Endothelial cell of umbilical vein (primary cell): Measurements from ENCODE around the gene MYH15. TPM values are rescaled to one million over a fixed set of nuclear protein-coding genes. Genes with fewer than 3 reads are reported as not detected.

Source experiments
- BruUV-seq: library from RNA; stranded (reverse); fragments of 400-500 nt; replicated peaks from 2 replicates; lab custom pipeline; 2021; lab: Mats Ljungman, UMichigan
- CTCF ChIA-PET: fragments of 300-600, 350-600 bp; sonication (Branson Sonifier 250); formaldehyde crosslinking; loops from one replicate; lab custom pipeline; 2021; ENCODE audit warnings: antibody characterized with exemption, inconsistent platforms; lab: Charles Lee
- POLR2A ChIA-PET: fragments of 300-600, 350-600 bp; sonication (Branson Sonifier 250); formaldehyde crosslinking; loops from one replicate; lab custom pipeline; 2021; ENCODE audit warnings: antibody characterized with exemption, inconsistent platforms; lab: Charles Lee
- DNase-seq: peaks from one replicate; pipeline ENCODE4 v3.0.0-alpha.2; 2011; ENCODE audit warnings: low read depth, low spot score
- FAIRE-seq: peaks from 2 replicates; lab custom pipeline; 2011; peaks lifted over from hg19 to GRCh38; lab: Jason Lieb, UNC
- H2AFZ ChIP-seq: 2 replicates; pipeline ENCODE4 v1.6.0; 2012; ENCODE audit warnings: low read depth, low read length, control low read depth, inconsistent platforms
- H3K27ac ChIP-seq: 2 replicates; pipeline ENCODE4 v1.5.1; 2011; ENCODE audit warnings: low read depth, mild to moderate bottlenecking, control low read depth, low read length, moderate library complexity; ENCODE audit not compliant: insufficient read depth
- H3K27me3 ChIP-seq, 2 experiments: 2 replicates each; pipeline versions ENCODE4 v1.6.0 to v1.6.1; 2011; ENCODE audit warnings: low read length in 2 of 2, mixed read lengths in 1 of 2; ENCODE audit not compliant: control insufficient read depth in 2 of 2, insufficient read depth in 2 of 2
- H3K36me3 ChIP-seq, 2 experiments: 2 replicates in 1 of 2; 3 replicates in 1 of 2; pipeline ENCODE4 v1.5.1; 2011; ENCODE audit warnings: low read length in 2 of 2, mild to moderate bottlenecking in 1 of 2, moderate library complexity in 1 of 2; ENCODE audit not compliant: control insufficient read depth in 2 of 2, insufficient read depth in 2 of 2; ENCODE audit errors: extremely low read depth in 1 of 2
- H3K4me1 ChIP-seq: 3 replicates; pipeline ENCODE4 v1.5.1; 2011; ENCODE audit warnings: mild to moderate bottlenecking, low read length; ENCODE audit not compliant: control insufficient read depth, insufficient read depth; ENCODE audit errors: extremely low read depth
- H3K4me2 ChIP-seq: 2 replicates; pipeline ENCODE4 v1.6.1; 2011; ENCODE audit warnings: low read length, control low read depth, mixed read lengths; ENCODE audit not compliant: insufficient read depth
- H3K4me3 ChIP-seq, 3 experiments: fragments of 200-600 bp in 1 of 3; sonication (generic), shearing (Covaris generic) in 1 of 3; replicated peaks in 1 of 3; 2 replicates each; pipeline ENCODE4 v1.5.1; 2011 to 2016; ENCODE audit warnings: control low read depth in 3 of 3, low read length in 3 of 3, mild to moderate bottlenecking in 2 of 3, inconsistent platforms in 1 of 3, low read depth in 1 of 3, moderate library complexity in 1 of 3; ENCODE audit not compliant: insufficient read depth in 1 of 3
- H3K79me2 ChIP-seq: 2 replicates; pipeline ENCODE4 v1.6.0; 2012; ENCODE audit warnings: low read length, inconsistent platforms; ENCODE audit not compliant: control insufficient read depth, insufficient read depth
- H3K9ac ChIP-seq: replicated peaks from 2 replicates; pipeline ENCODE3; 2011; ENCODE audit warnings: low read length, control low read depth; ENCODE audit not compliant: insufficient read depth; ENCODE audit errors: extremely low read depth
- H3K9me1 ChIP-seq: replicated peaks from 3 replicates; pipeline ENCODE4 v1.6.0; 2011; ENCODE audit warnings: mild to moderate bottlenecking, low read length; ENCODE audit not compliant: control insufficient read depth, insufficient read depth; ENCODE audit errors: extremely low read depth
- H3K9me3 ChIP-seq: replicated peaks from 2 replicates; pipeline ENCODE4 v1.5.1; 2012; ENCODE audit warnings: low read length, inconsistent platforms; ENCODE audit not compliant: control insufficient read depth, insufficient read depth
- H4K20me1 ChIP-seq: replicated peaks from 2 replicates; pipeline ENCODE3; 2011; ENCODE audit warnings: mild to moderate bottlenecking, low read length; ENCODE audit not compliant: control insufficient read depth, insufficient read depth; ENCODE audit errors: extremely low read depth
- CTCF ChIP-seq, 2 donors: IDR thresholded peaks; 1 replicate in 1 of 2; 2 replicates in 1 of 2; pipeline ENCODE4 v1.5.1; 2011; ENCODE audit warnings: low read length in 2 of 2, mild to moderate bottlenecking in 2 of 2, moderate library complexity in 2 of 2, control low read depth in 1 of 2, inconsistent platforms in 1 of 2, low read depth in 1 of 2; ENCODE audit not compliant: insufficient read depth in 1 of 2; ENCODE audit errors: extremely low read depth in 1 of 2
- EZH2 ChIP-seq: IDR thresholded peaks from 2 replicates; pipeline ENCODE4 v1.6.1; 2012; ENCODE audit warnings: borderline replicate concordance, low read depth, mild to moderate bottlenecking, moderate library complexity, low read length, inconsistent platforms; ENCODE audit not compliant: severe bottlenecking
- FOS ChIP-seq: IDR thresholded peaks from 2 replicates; pipeline ENCODE4 v1.6.1; 2011; ENCODE audit warnings: mild to moderate bottlenecking, low read length, moderate library complexity, borderline replicate concordance; ENCODE audit not compliant: insufficient read depth
- GATA2 ChIP-seq: IDR thresholded peaks from 2 replicates; pipeline ENCODE4 v1.7.0; 2011; ENCODE audit warnings: low read depth, mild to moderate bottlenecking, moderate library complexity, mixed read lengths, low read length; ENCODE audit not compliant: insufficient read length, insufficient read depth
- JUN ChIP-seq: IDR thresholded peaks from 2 replicates; pipeline ENCODE4 v1.6.1; 2011; ENCODE audit warnings: borderline replicate concordance, low read depth; ENCODE audit not compliant: insufficient read length, insufficient read depth
- MYC ChIP-seq: IDR thresholded peaks from one replicate; pipeline ENCODE4 v1.6.1; 2011; ENCODE audit warnings: mild to moderate bottlenecking, low read depth, low read length
- POLR2A ChIP-seq: IDR thresholded peaks from 2 replicates; pipeline ENCODE4 v1.6.1; 2012; ENCODE audit warnings: low read depth, mild to moderate bottlenecking, control low read depth, low read length
- POLR2AphosphoS5 ChIP-seq: IDR thresholded peaks from 2 replicates; pipeline ENCODE4 v1.6.1; 2012; ENCODE audit warnings: low read depth, mild to moderate bottlenecking, control low read depth, low read length, moderate library complexity; ENCODE audit not compliant: insufficient read depth
- dilution Hi-C: fragments of 300-500 bp; cut with MboI; formaldehyde crosslinking; loops from one replicate; pipeline ENCODE4 v1.15.0; 2019; ENCODE audit warnings: low sequenced_read_pairs; ENCODE audit not compliant: extremely low pct_ligation_motif_present
- intact Hi-C: fragments of 100-400 bp; cut with micrococcal nuclease; formaldehyde crosslinking; loops from one replicate; pipeline ENCODE4 v1.10.0; 2022
- polyA plus RNA-seq, 4 experiments: library from polyadenylated mRNA; depleted of rRNA in 3 of 4; stranded (reverse) in 3 of 4; unstranded in 1 of 4; fragments of >200 nt; gene quantifications; 2 replicates each; pipeline versions ENCODE4 v1.2.1 to v1.2.3, GENCODE V29; 2011 to 2012; ENCODE audit warnings: missing spikeins in 1 of 4
- total RNA-seq: library from RNA; stranded (reverse); gene quantifications from 2 replicates; pipeline ENCODE4 v1.2.3, GENCODE V29; 2021
- TF ChIP-seq, protein P1 (sequence below): IDR thresholded peaks from 2 replicates; pipeline ENCODE4 v1.6.1; 2011; ENCODE audit not compliant: insufficient read depth, insufficient read length

The MYH15 gene
- total and polyA plus RNA-seq, 2 donors (not counting 3 experiments of a cell fraction or from before 2014, with no cell fraction given), result 0.27 TPM; not detected in 1

DNA sequence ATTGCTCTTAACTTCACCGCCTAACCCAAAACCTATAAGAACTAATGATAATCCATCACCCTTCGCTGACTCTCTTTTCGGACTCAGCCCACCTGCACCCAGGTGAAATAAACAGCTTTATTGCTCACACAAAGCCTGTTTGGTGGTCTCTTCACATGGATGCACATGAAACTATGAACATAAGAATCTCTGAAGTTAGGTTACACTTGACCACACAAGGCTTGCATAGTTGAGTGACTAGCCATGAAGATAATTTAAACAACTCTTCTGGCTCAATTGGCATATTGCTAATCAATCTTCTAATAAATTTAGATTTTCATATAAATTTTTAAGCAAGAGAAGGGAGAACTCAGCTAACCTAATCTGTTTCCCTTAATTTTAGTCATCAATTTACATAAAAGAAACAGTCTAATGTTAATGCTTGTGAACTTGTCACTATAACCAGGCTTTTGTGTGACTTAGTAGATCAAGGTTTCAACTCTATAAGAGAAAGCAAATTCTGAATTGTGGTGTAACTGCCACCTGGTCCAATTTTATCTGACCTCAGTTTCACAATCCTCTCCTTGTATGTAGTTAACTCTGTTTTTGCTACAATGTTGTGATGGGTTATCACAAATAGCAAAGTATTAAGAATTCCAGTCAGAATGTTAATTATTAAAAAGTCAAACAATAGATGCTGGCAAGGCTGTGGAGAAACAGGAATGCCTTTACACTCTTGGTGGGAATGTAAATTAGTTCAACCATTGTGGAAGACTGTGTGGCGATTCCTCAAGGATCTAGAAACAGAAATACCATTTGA is 132.0 kb downstream of the MYH15 start:
- FAIRE-seq, result no peak

More for the DNA sequence above, 132.0 kb downstream of the MYH15 start:
- Histone ChIP-seq H3K9me3 (no peaks in the 10 kb centered on the region), H3K27me3 (no peaks in the 10 kb centered on the region), H2AFZ (no peak overlapping the region), H3K4me2 (no peak overlapping the region), H3K4me3 (no peak overlapping the region), H3K4me1 (no peaks in the 10 kb centered on the region), H3K36me3 (no peaks in the 10 kb centered on the region), H3K79me2 (no peaks in the 10 kb centered on the region), H3K9ac (no peak overlapping the region), H3K9me1 (no peaks in the 10 kb centered on the region), H3K27ac (no peak overlapping the region), H4K20me1 (no peaks in the 10 kb centered on the region)
- dilution Hi-C loops (no loop called here), intact Hi-C loops (no loop called here)
- no peak for DNase-seq
- ChIA-PET POLR2A (interaction anchor here (0.6 kb wide), 1 partner anchor 568 kb away, joined by 3 read pairs; no protein-coding TSS in a partner anchor), CTCF (no interaction called here)
- no TSS peak for BruUV-seq
- TF ChIP-seq POLR2AphosphoS5 (no peak), FOS (no peak), GATA2 (no peak), MYC (no peak), POLR2A (no peak), EZH2 (no peak), JUN (no peak), CTCF (IDR thresholded peaks at IDR 0.05; ENCODE audit: extremely low read depth in 1 of 2, insufficient read depth in 1 of 2, low read depth in 1 of 2, low read length in 2 of 2) (no peak)
- TF ChIP-seq, protein P1, sequence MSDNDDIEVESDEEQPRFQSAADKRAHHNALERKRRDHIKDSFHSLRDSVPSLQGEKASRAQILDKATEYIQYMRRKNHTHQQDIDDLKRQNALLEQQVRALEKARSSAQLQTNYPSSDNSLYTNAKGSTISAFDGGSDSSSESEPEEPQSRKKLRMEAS, result no peak
